Left colon (tissue), 2 donors: ENCODE data around the gene PRDM15. TPM values are rescaled to one million over a fixed set of nuclear protein-coding genes. Genes with fewer than 3 reads are reported as not detected.

ENCODE experiments used
- ATAC-seq: fragments of 200-7000 bp; cut with Tn5 transposase; one replicate; pipeline ENCODE4 v1.9.1; 2020; ENCODE audit warnings: mild to moderate bottlenecking, moderate library complexity
- DNase-seq, 2 donors: peaks; one replicate each; pipeline ENCODE4 v3.0.0-alpha.2; 2020
- intact Hi-C, 2 donors: fragments of 100-400 bp; cut with DNase I in 1 of 2; cut with micrococcal nuclease in 1 of 2; formaldehyde crosslinking; loops; one replicate each; pipeline versions ENCODE4 v1.11.2 to v1.14.0; 2022; cut with DNase I, micrococcal nuclease
- total RNA-seq, 2 donors: library from RNA; stranded (reverse); fragmentation: NEBNext Ultra II Directional; extraction: Animal tissue kit (Norgen Biotek cat#: 25700); gene quantifications; one replicate each; pipeline ENCODE4 v1.2.1, GENCODE V29; 2021
- donor health status: DM: no; HTN: no; CAD: no.
- donor health status: DM: yes; HTN: yes; CAD: no.

PRDM15 gene
- total RNA-seq, 2 donors from 2014 or later: 5.1 to 7.8 TPM

- no peak for ATAC-seq
- intact Hi-C loops: no loop called here
- DNase-seq: no peak
Measured at GRCh38 chr21:41890355-41890754, 11.2 kb upstream of the PRDM15 start.

GRCh38 chr21:41888749-41889376, 9.7 kb upstream of the PRDM15 start:
- intact Hi-C loops: no loop called here
- DNase-seq (no peak), ATAC-seq (no peak)

- intact Hi-C loops: no loop called here
- DNase-seq (no peak), ATAC-seq (no peak)
Measured at GRCh38 chr21:41887667-41888066, 8.5 kb upstream of the PRDM15 start.

- DNase-seq: no peak
- ATAC-seq: no peak
- intact Hi-C loops: no loop called here
Measured at GRCh38 chr21:41886328-41886727, 7.2 kb upstream of the PRDM15 start.

- ATAC-seq (no peak), DNase-seq (no peak)
- intact Hi-C loops: no loop called here
Measured at GRCh38 chr21:41885341-41886024, 6.3 kb upstream of the PRDM15 start.

GRCh38 chr21:41884501-41885030, 5.4 kb upstream of the PRDM15 start:
- intact Hi-C loops: no loop called here
- no peak for DNase-seq

GRCh38 chr21:41883582-41883981, 4.4 kb upstream of the PRDM15 start:
- DNase-seq (no peak), ATAC-seq (no peak)
- intact Hi-C loops: no loop called here

More at GRCh38 chr21:41884501-41885030, 5.4 kb upstream of the PRDM15 start:
- ATAC-seq: no peak

- ATAC-seq: no peak
- no peak for DNase-seq
- intact Hi-C loops: no loop called here
Measured at GRCh38 chr21:41881051-41881450, 1.9 kb upstream of the PRDM15 start.

GRCh38 chr21:41880153-41880552, 1.0 kb upstream of the PRDM15 start:
- no peak for ATAC-seq
- no peak for DNase-seq
- intact Hi-C loops: no loop called here

GRCh38 chr21:41878831-41879189, 334 bp downstream of the PRDM15 start:
- ATAC-seq (peak; percentile 72), DNase-seq (peak; percentile 75 to 85)
- intact Hi-C loops: no loop called here

- intact Hi-C loops: no loop called here
- peak in 1 of 2 donors; percentile 53 for DNase-seq
- peak; percentile 66 for ATAC-seq
Measured at GRCh38 chr21:41877901-41878830, 978 bp downstream of the PRDM15 start.

- intact Hi-C loops: no loop called here
- ATAC-seq (no peak), DNase-seq (no peak)
Measured at GRCh38 chr21:41876928-41877652, 2.1 kb downstream of the PRDM15 start.

GRCh38 chr21:41876396-41876795, 2.7 kb downstream of the PRDM15 start:
- no peak for ATAC-seq
- intact Hi-C loops: no loop called here
- no peak for DNase-seq

GRCh38 chr21:41875086-41875485, 4.1 kb downstream of the PRDM15 start:
- intact Hi-C loops: no loop called here
- ATAC-seq: no peak

GRCh38 chr21:41874611-41875010, 4.5 kb downstream of the PRDM15 start:
- ATAC-seq (no peak), DNase-seq (no peak)
- intact Hi-C loops: no loop called here

More at GRCh38 chr21:41875086-41875485, 4.1 kb downstream of the PRDM15 start:
- no peak for DNase-seq

GRCh38 chr21:41873426-41873825, 5.7 kb downstream of the PRDM15 start:
- no peak for ATAC-seq
- intact Hi-C loops: no loop called here
- DNase-seq: no peak

- intact Hi-C loops: no loop called here
- DNase-seq (no peak), ATAC-seq (no peak)
Measured at GRCh38 chr21:41873005-41873404, 6.1 kb downstream of the PRDM15 start.

GRCh38 chr21:41871293-41872030, 7.7 kb downstream of the PRDM15 start:
- DNase-seq (no peak), ATAC-seq (no peak)
- intact Hi-C loops: no loop called here
